HG03060 (cell line): ENCODE results near the gene UTF1.

Experiments used
- ATAC-seq: cut with Tn5 transposase; IDR thresholded peaks from one replicate; pipeline ENCODE4 v1.9.1; 2021; ENCODE audit warnings: low read depth, moderate number of reproducible peaks; ENCODE audit not compliant: unreplicated experiment

The UTF1 gene

DNA sequence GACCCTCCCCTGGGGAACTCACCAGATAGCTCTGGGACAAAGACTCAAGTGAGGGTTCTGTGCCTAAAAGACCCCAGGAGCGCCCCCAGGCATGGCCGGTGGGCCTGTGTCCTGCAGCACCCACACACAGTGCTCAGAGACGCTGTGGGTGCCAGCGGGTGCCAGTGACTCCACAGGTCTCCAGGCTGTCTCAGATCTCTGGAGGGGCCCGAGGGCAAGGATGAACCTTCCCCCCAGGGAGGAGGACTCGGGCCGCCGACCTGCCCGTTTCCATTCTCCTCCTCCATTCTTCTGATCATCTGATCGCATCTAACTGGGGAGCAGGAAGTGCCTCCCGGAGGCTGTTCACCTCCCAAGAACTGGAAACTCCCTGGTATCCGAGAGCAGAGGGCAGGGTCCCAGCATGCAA, 45.7 kb downstream of the UTF1 start:
- no peak for ATAC-seq

DNA sequence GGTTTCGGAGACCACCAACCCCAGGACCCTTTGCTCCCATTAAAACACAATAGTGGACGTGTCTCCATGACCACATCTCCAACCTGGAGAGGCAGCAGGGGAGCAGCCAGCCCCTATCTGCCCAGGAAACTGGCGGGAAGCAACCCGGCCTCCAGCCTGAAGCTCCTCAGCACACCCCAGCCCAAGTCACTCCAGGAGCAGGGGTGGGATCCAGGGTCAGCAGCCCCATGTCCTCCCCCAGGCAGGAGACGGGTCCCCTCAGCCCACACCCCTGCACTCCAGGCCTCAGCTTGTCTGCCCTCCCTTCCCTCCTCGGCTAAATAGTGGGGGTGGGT, 46.0 kb downstream of the UTF1 start:
- no peak for ATAC-seq

DNA sequence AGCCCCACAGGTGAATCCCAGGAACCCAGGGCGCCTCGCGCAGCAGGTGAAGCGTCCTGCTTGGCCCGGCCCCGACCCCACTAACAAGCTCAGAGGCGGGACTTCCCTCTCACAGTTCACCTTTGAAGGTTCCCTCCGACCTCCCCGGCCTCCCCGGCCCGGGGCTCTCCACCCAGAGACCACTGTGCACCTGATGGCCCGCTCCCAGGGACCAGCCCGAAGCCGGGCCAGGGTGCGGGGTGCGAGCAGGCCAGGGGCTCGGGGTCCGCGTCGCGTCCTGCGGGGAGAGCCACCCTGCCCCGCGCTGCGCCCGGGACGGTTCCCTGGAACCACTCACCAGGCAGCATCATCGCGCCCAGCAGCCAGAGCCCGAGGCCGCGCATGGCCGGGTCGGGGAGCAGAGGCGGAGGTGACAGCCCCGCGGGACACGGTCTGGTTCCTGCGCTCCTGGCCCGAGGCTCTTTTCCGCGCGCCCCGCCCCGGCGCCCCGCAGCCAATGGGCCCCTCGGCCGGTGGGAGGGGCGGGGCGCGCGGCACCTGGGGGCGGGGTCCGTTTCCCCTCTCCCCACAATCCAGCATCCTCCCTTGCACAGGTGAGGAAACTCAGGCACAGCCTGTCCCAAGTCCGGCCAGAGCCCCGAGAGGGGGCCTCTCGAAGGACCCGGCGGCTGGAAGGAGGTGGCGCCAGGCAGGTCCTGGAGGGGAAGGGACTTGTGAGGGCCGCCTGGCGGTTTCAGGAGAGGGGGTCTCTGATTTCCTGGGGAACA, 46.6 kb downstream of the UTF1 start, which contains the start of gene ADAM8:
TSS of gene ADAM8 (minus strand) at position 434 of the 767 bp plus-strand sequence. CDS start at position 383, 51 bp downstream.
- no peak for ATAC-seq

DNA sequence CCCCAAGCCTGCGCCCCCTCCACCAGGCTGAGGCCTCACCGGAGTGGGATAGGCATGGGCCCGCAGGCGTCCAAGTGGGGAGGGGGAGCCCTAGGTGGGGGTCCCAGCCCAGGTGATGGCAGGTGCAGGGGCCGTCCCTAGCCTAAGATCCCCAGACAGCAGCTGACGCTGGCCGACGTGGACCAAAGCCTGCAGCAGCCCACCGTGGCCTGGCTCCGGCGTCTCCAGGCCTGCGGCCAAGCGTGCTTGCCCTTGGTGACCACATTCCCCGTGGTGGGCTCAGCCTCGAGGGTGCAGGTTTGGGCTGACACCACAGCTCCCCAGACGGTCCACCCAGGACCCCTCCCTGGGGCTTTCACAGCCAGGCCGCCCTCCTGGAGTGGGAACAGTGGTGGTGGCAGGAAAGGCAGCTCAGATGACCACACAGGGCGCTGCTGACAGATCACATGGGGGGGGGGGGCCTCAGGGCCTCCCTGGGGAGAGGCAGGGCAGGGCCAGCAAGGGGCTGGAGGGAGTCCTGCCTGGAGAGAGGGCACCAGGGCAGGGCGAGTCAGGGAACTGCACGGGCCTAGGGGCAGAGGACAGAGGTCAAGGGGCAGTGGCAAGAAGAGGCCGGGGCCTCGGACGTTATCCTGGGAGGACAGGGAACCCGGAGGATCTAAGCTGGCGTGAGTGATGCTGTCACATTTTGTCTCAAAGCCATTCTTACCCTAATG, 47.4 kb downstream of the UTF1 start:
- no peak for ATAC-seq

DNA sequence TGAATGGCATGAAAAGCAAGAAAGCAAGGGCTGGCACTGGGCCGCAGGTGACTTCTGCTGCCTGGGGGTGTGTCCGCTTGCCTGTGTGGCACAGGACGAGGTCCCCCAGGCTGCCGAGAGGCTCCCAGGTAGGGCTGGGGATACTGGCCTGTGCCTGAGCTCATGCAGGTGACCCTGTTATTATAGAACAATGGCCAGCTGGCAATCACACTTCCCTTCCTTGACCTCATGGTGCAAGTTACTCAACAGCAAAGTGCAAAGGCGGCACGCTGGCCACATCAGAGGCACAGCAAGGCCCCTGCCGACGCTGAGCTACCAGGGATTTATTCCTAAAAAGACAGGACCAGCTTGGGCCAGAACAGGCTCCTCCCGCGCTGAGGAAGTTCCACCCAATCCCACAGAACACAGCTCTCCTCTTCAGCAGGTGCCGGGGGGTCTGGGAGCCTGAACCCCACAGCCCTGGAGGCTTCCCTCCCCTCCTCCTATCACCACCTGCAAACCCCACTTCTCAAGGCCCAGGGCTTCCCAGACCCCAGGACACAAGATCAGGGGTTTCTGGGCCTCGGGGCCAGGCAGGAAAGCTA, 48.1 kb downstream of the UTF1 start:
- ATAC-seq, result no peak

- ATAC-seq, result no peak
Measured at GRCh38 chr10:133278577-133279265, 48.7 kb downstream of the UTF1 start.

DNA sequence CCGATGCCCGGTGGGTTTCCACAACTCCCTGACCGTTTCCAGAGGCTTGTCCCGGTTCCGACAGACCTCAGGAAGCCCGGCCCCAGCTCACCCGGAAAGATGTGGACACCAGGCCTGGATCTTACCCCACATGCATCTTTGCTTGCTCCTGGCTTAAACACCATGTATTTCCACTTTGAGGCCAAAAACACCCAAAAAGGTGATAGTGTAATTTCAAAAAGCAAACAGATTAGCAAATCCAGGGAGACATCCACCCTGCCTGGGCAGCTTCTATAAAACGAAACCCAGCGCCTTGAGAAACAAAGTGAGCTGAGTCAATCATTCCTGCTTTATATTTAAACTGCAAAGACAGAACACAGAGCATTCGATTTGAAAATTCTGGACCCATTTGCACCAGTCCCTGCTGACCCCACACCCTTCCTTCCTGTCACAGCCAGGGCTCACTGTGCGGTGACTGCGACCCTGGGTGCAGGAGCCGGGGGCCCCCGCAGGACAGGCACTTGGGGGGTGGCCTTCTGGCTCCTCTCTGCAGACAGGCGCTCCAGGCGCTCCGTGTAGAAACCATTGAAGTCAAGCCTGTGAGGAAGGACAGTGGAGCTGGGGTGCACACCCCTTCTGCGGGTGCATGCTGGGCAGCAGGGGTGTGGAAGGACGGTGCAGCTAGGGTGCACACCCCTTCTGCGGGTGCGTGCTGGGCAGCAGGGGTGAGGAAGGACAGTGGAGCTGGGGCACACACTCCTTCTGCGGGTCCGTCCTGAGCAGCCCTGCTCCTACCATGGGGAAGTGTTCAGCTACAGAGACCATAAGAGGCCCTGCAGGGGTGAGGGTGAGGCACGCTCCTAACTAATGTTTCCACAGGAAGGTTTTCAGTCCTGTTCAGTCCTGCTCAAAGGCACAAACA, 49.6 kb downstream of the UTF1 start:
- ATAC-seq, result no peak

GRCh38 chr10:133280391-133281059, 50.5 kb downstream of the UTF1 start:
- no peak for ATAC-seq

GRCh38 chr10:133281084-133281483, 51.1 kb downstream of the UTF1 start:
- no peak for ATAC-seq
